GM18909 (cell line): ENCODE measurements around the gene NMB.

ENCODE experiments used
- ATAC-seq: cut with Tn5 transposase; IDR thresholded peaks from one replicate; pipeline ENCODE4 v1.9.1; 2021; ENCODE audit warnings: mild to moderate bottlenecking; ENCODE audit not compliant: unreplicated experiment, poor library complexity

The NMB gene

DNA sequence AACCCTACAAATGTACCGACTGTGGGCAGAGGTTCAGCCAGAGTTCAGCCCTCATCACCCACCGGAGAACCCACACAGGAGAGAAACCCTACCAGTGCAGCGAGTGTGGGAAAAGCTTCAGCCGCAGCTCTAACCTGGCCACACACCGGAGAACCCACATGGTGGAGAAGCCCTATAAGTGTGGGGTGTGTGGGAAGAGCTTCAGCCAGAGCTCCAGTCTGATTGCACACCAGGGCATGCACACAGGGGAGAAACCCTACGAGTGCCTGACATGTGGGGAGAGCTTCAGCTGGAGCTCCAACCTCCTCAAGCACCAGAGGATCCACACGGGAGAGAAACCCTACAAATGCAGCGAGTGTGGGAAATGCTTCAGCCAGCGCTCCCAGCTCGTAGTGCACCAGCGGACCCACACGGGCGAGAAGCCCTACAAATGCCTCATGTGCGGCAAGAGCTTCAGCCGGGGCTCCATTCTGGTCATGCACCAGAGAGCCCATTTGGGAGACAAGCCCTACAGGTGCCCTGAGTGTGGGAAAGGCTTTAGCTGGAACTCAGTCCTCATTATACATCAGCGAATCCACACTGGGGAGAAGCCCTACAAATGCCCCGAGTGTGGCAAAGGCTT is 36.5 kb downstream of the NMB start:
- no peak for ATAC-seq

DNA sequence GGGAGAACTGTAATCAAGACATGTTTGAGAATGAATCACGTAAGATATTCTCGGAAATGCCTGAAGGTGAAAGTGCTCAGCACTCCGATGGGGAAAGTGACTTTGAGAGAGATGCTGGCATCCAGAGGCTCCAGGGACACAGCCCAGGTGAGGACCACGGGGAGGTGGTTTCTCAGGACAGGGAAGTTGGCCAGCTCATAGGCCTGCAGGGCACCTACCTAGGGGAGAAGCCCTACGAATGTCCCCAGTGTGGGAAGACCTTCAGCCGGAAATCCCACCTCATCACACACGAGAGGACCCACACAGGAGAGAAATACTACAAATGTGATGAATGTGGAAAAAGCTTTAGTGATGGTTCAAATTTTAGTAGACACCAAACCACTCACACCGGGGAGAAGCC is 37.4 kb downstream of the NMB start:
- no peak for ATAC-seq

DNA sequence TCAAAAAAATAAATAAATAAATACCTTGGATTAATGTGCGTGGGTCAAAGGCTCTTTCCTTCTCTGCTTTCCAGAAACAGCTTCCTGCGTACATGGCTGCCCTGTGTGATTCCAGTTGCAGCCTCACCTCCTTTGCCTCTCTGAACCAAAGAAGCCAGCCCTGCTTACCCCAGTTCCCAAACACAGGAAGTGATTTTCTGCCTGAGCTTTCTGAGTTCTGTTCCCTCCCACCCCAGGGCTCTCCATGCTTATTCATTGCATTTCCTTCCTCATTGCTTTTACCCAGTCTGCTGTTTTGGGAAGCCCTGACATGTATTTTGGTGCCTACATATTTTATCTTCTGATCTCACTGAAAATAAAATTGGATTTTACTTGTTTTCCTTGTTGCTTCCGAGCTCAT is 41.8 kb downstream of the NMB start:
- no peak for ATAC-seq

DNA sequence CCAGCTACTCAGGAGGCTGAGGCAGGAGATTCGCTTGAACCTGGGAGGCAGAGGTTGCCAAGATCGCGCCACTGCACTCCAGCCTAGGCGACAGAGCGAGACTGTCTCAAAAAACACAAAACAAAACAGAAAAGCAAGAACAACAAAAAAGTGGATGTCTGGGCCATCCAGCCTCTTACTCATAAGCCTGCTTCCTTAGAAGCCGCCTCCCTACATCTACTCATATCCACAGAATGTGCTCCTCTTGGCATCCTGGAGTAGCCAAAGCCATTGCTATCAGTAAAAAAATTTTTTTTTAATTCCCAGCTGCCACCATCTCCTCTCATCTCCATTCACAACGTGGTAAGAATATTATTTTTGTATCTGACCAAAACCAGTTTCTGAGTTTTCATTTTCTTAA is 46.4 kb downstream of the NMB start:
- ATAC-seq, result no peak

DNA sequence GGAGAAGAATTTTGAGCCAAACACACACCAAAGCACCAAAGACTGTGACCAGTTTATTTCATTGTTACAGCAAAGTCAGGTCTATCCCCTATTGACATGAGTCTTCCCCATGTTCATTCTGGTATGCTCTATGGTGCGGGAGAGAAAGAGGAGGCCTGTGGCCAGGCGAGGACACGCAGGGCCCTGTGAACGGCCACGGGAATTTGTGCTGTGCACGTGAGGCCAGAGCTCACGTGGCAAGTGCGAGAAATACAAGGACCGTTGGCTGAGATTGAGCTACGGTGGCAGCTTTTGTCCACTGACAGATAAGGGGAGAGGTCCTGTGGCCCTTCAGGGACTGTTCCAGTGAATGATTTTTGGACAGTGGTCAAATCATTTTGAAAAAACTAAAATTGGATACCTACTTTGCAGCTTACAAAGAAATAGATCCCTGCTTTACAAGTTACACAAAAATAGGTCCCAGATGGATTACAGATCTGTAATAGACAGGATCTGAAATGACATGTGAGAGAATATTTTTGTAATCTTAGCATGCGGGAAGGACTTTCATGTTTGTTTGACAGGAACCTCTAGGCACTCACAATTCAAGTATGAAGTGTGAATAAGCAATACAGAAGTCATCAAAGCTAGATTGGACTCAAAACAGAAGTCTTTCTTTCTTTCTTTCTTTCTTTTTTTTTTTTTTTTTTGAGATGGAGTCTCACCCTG is 48.0 kb downstream of the NMB start:
- no peak for ATAC-seq

DNA sequence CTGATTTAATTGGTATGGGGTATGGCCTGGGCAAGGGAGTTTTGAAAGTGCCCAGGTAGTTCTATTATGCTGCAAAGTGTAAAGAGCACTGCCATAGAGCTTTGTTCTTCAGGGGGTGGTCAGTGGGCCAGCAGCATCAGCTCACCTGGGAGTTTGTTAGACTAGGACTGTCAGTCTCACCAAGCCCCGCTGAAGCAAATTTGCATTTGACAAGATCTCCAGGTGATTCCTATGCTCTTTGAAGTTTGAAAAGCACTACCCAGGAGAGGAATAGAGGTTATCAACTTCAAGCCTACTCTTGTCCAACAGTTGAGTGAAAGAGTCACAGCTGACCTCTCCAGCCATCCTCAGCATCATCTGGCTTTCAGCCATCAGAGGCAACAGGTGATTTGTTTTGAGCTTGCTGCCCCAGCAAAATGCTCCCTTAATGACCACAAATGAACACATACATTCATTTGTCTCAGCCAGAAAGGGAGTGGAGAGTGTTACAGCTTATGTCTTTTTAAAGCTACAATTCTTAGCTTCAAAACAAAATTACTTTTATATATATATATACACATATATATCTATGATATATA is 49.2 kb downstream of the NMB start:
- ATAC-seq, result no peak

DNA sequence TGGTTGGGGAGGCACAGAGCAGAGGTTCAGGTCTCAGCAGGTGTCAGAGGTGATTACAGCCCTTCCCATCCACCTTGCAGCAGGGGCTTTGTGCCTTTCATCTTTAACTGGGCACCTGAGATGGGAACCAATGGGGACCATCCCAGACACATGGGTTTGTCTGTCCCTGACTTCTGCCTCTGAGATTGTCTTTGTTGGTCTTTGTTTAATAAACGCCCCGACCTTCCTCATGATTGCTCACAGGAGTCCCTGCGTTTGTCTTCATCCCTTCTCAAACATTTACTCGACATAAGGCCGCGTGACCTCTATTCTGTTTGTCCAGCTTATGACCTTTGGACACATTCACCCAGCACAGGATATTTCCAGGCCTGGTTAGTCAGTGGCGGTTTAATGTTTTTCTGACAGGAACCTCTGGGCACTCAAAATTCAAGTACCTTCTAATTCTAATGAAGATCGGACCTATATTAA is 51.3 kb downstream of the NMB start:
- ATAC-seq, result no peak

DNA sequence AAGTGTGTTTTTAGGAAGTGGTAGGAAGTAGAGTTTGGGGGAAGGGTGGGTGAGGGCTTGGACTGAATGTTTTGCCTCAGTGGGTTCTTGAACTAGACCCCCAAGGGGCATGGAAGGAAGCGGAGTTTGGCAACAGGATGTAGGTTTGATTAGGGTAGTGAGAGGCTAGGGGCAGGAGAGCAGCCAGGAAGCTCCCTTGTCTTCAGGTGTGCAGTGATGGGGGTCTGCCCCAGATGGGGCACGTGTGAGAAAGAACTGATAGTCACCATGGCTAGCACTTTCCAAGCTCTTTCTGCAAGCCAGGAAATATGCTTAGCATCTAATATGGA is 52.5 kb downstream of the NMB start:
- ATAC-seq, result no peak
